Testis (tissue), 2 donors: ENCODE results near the gene ZSCAN21.

ENCODE experiments used
- POLR2A ChIP-seq: fragments of 450-650 bp; IDR thresholded peaks from one replicate; pipeline ENCODE4 v1.6.1; 2017; ENCODE audit warnings: antibody characterized with exemption, mild to moderate bottlenecking, moderate library complexity
- TF ChIP-seq, protein P1 (sequence below), 3 experiments: fragments of 450-650 bp in 2 of 3; fragments of 200-600 bp in 1 of 3; sonication (generic) in 1 of 3; IDR thresholded peaks; one replicate each; pipeline ENCODE4 v1.5.1; 2016 to 2019; ENCODE audit warnings: antibody characterized with exemption in 3 of 3, mild to moderate bottlenecking in 2 of 3, moderate library complexity in 1 of 3

DNA sequence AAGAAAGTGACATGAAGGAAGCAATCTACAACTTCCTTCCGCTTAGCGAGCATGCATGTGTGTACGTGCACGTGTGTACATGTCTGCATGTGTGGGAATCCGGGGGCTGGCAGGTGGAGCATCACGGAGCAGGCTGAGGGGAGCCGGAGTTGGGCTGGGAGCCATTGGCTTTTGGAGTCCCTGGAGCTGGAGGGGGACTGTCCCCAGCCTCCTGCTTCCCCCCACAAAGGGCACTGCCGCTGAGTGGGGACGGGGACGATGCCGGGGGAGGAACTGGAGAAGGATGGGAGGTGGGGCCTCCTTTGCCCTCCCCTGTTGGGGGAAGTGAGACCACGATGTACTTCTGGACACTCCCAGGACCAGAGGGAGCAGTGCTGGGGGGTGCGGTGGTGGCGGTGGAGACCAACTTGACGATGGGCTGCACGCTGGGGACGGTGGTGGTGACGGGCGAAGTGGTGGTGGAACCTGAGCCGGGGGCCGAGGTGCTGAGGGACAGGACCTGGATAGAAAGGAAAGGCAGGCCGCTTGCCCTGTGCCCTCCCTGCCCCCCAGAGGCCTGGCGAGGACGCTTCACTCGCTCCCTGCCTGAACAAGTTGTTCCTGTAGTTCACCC is 57.7 kb downstream of the ZSCAN21 start:
- TF ChIP-seq, protein P1, sequence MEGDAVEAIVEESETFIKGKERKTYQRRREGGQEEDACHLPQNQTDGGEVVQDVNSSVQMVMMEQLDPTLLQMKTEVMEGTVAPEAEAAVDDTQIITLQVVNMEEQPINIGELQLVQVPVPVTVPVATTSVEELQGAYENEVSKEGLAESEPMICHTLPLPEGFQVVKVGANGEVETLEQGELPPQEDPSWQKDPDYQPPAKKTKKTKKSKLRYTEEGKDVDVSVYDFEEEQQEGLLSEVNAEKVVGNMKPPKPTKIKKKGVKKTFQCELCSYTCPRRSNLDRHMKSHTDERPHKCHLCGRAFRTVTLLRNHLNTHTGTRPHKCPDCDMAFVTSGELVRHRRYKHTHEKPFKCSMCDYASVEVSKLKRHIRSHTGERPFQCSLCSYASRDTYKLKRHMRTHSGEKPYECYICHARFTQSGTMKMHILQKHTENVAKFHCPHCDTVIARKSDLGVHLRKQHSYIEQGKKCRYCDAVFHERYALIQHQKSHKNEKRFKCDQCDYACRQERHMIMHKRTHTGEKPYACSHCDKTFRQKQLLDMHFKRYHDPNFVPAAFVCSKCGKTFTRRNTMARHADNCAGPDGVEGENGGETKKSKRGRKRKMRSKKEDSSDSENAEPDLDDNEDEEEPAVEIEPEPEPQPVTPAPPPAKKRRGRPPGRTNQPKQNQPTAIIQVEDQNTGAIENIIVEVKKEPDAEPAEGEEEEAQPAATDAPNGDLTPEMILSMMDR (IDR thresholded peaks at IDR 0.05), result no peak
- TF ChIP-seq POLR2A, result no peak
